ENCODE data around the gene CCDC93.

GRCh38 chr2:117885308-117885707 is 128.6 kb downstream of the CCDC93 start:
- TF ChIP-seq CTCF (IDR thresholded peaks at IDR 0.05) (no peak), EP300 (IDR thresholded peaks at IDR 0.05) (no peak)

Data from esophagus muscularis mucosa (tissue), 3 donors.